WTC11 (cell line): ENCODE data around the gene SERPINB3. TPM values are rescaled to one million over a fixed set of nuclear protein-coding genes. Genes with fewer than 3 reads are reported as not detected.

Source experiments
- ATAC-seq: fragments of 200-7000 bp; cut with Tn5 transposase; 2 replicates; pipeline ENCODE4 v1.10.0; 2021; ENCODE audit warnings: mild to moderate bottlenecking, moderate library complexity
- CTCF ChIA-PET: fragments of 300-600 bp; sonication (Branson Sonifier 250); formaldehyde crosslinking; loops from one replicate; lab custom pipeline; 2021; ENCODE audit warnings: antibody characterized with exemption; lab: Charles Lee
- POLR2A ChIA-PET: fragments of 350-600 bp; sonication (Branson Sonifier 250); formaldehyde crosslinking; loops from one replicate; lab custom pipeline; 2021; ENCODE audit warnings: antibody characterized with exemption; lab: Charles Lee
- DNase-seq: peaks from one replicate; pipeline ENCODE4 v3.0.0; 2021; ENCODE audit warnings: low spot score
- H3K27ac Mint-ChIP-seq: 2 replicates; pipeline ENCODE4 v1.8.0; 2021; ENCODE audit warnings: mixed read lengths
- H3K27me3 Mint-ChIP-seq: 2 replicates; pipeline ENCODE4 v1.8.0; 2021; ENCODE audit warnings: low read depth, mild to moderate bottlenecking, moderate library complexity, mixed read lengths
- H3K36me3 Mint-ChIP-seq: 2 replicates; pipeline ENCODE4 v1.8.0; 2021; ENCODE audit warnings: mixed read lengths
- H3K4me1 Mint-ChIP-seq: 2 replicates; pipeline ENCODE4 v1.8.0; 2022; ENCODE audit warnings: mixed read lengths
- H3K4me3 Mint-ChIP-seq: 2 replicates; pipeline ENCODE4 v1.8.0; 2021; ENCODE audit warnings: mild to moderate bottlenecking, moderate library complexity, mixed read lengths
- H3K9me3 Mint-ChIP-seq: 2 replicates; pipeline ENCODE4 v1.8.0; 2021; ENCODE audit warnings: mixed read lengths
- AFF4 ChIP-seq: sonication (generic); formaldehyde crosslinking; IDR thresholded peaks from 2 replicates; pipeline ENCODE4 v1.8.1; 2023; ENCODE audit warnings: mild to moderate bottlenecking, missing genetic modification reagents, borderline replicate concordance
- AR ChIP-seq: fragments of 250-450 bp; sonication (Bioruptor Pico); IDR thresholded peaks from 2 replicates; pipeline ENCODE4 v1.9.0; 2021; ENCODE audit warnings: mild to moderate bottlenecking
- ARID4B ChIP-seq: sonication (generic); formaldehyde crosslinking; IDR thresholded peaks from 2 replicates; pipeline ENCODE4 v1.8.0; 2023; ENCODE audit warnings: missing genetic modification reagents, mild to moderate bottlenecking, borderline replicate concordance
- ATF6 ChIP-seq: sonication (generic); formaldehyde crosslinking; IDR thresholded peaks from 2 replicates; pipeline ENCODE4 v1.8.1; 2023; ENCODE audit warnings: mild to moderate bottlenecking, missing genetic modification reagents
- CTCF ChIP-seq: fragments of 200-600 bp; IDR thresholded peaks from 2 replicates; pipeline ENCODE4 v1.8.0; 2022; ENCODE audit warnings: antibody characterized with exemption
- FOXJ3 ChIP-seq: sonication (generic); formaldehyde crosslinking; IDR thresholded peaks from 2 replicates; pipeline ENCODE4 v1.9.0; 2021; ENCODE audit warnings: missing genetic modification reagents, mild to moderate bottlenecking, borderline replicate concordance
- HMGA2 ChIP-seq: fragments of 250-450 bp; sonication (Bioruptor Pico); IDR thresholded peaks from 2 replicates; pipeline ENCODE4 v1.4.0; 2021; ENCODE audit warnings: mild to moderate bottlenecking, moderate library complexity
- IRF2 ChIP-seq: sonication (generic); formaldehyde crosslinking; IDR thresholded peaks from 2 replicates; pipeline ENCODE4 v1.8.0; 2022; ENCODE audit warnings: low read depth, missing genetic modification reagents, borderline replicate concordance
- MAX ChIP-seq: sonication (generic); formaldehyde crosslinking; IDR thresholded peaks from 2 replicates; pipeline ENCODE4 v1.8.0; 2022; ENCODE audit warnings: mild to moderate bottlenecking, missing genetic modification reagents
- SMAD4 ChIP-seq: sonication (generic); formaldehyde crosslinking; IDR thresholded peaks from 2 replicates; pipeline ENCODE4 v1.8.0; 2022; ENCODE audit warnings: mild to moderate bottlenecking, missing genetic modification reagents
- TCF7 ChIP-seq: sonication (generic); formaldehyde crosslinking; IDR thresholded peaks from 2 replicates; pipeline ENCODE4 v1.8.0; 2022; ENCODE audit warnings: mild to moderate bottlenecking, low read depth, missing genetic modification reagents, moderate library complexity
- ZBTB43 ChIP-seq: sonication (generic); formaldehyde crosslinking; IDR thresholded peaks from 2 replicates; pipeline ENCODE4 v1.8.1; 2023; ENCODE audit warnings: mild to moderate bottlenecking, missing genetic modification reagents
- ZNF263 ChIP-seq: sonication (generic); formaldehyde crosslinking; IDR thresholded peaks from 2 replicates; pipeline ENCODE4 v1.8.1; 2022; ENCODE audit warnings: low read depth, mild to moderate bottlenecking, moderate library complexity, missing genetic modification reagents
- ZNF317 ChIP-seq: sonication (generic); formaldehyde crosslinking; IDR thresholded peaks from 2 replicates; pipeline ENCODE4 v1.8.1; 2023; ENCODE audit warnings: low read depth, mild to moderate bottlenecking, moderate library complexity, missing genetic modification reagents, borderline replicate concordance
- total RNA-seq: library from RNA; stranded (reverse); gene quantifications from 3 replicates; pipeline ENCODE4 v1.2.3, GENCODE V29; 2021
- TF ChIP-seq, protein P1 (sequence below): sonication (generic); formaldehyde crosslinking; IDR thresholded peaks from 2 replicates; pipeline ENCODE4 v1.8.1; 2022; ENCODE audit warnings: mild to moderate bottlenecking, missing genetic modification reagents, moderate library complexity, borderline replicate concordance
- TF ChIP-seq, protein P2 (sequence below): sonication (generic); formaldehyde crosslinking; IDR thresholded peaks from 2 replicates; pipeline ENCODE4 v1.8.1; 2022; ENCODE audit warnings: mild to moderate bottlenecking, moderate library complexity, missing genetic modification reagents
- TF ChIP-seq, protein P3 (sequence below): sonication (generic); formaldehyde crosslinking; IDR thresholded peaks from 2 replicates; pipeline ENCODE4 v1.8.0; 2023; ENCODE audit warnings: missing genetic modification reagents

SERPINB3 gene
- total RNA-seq, 1 experiment from 2014 or later, result 0.22 TPM

DNA sequence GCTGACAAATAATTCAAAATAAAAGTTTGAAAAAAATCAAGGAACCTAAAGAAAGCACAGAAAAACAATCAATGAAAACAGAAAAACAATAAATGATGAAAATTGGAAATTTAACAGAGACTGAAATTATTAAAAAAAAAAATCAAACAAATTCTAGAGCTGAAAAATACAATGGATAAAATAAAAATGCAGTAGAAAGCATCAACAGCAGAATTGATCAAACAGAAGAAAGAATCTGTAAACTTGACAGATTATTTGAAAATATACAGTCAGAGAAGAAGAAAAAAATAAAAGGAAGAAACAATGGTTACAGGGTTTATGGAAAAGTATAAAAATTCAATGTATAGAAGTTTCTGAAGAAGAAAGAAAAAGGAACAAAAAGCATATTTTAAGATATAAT, 33.9 kb downstream of the SERPINB3 start:
- no peak overlapping the region for H3K27ac Mint-ChIP-seq
- H3K9me3 Mint-ChIP-seq, result peaks cover 57% of the 10 kb centered on the region
- peaks cover 5% of the 10 kb centered on the region for H3K27me3 Mint-ChIP-seq
- H3K4me1 Mint-ChIP-seq, result no peaks in the 10 kb centered on the region
- DNase-seq (no peak), ATAC-seq (no peak)
- CTCF ChIA-PET, result no interaction called here
- no peak overlapping the region for H3K4me3 Mint-ChIP-seq
- POLR2A ChIA-PET, result no interaction called here
- H3K36me3 Mint-ChIP-seq, result peaks cover 47% of the 10 kb centered on the region
- TF ChIP-seq ATF6 (CRISPR knock-in tag) (no peak), SMAD4 (CRISPR knock-in tag) (no peak), ZBTB43 (no peak), IRF2 (CRISPR knock-in tag) (no peak), ZNF317 (no peak), CTCF (no peak), AFF4 (CRISPR knock-in tag) (no peak), MAX (CRISPR knock-in tag) (no peak), HMGA2 (no peak), TCF7 (CRISPR knock-in tag) (no peak), AR (no peak), ARID4B (no peak), FOXJ3 (CRISPR knock-in tag) (no peak), ZNF263 (CRISPR knock-in tag) (no peak)
- TF ChIP-seq, protein P1, sequence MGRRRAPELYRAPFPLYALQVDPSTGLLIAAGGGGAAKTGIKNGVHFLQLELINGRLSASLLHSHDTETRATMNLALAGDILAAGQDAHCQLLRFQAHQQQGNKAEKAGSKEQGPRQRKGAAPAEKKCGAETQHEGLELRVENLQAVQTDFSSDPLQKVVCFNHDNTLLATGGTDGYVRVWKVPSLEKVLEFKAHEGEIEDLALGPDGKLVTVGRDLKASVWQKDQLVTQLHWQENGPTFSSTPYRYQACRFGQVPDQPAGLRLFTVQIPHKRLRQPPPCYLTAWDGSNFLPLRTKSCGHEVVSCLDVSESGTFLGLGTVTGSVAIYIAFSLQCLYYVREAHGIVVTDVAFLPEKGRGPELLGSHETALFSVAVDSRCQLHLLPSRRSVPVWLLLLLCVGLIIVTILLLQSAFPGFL (CRISPR knock-in tag), result no peak
- TF ChIP-seq, protein P2, sequence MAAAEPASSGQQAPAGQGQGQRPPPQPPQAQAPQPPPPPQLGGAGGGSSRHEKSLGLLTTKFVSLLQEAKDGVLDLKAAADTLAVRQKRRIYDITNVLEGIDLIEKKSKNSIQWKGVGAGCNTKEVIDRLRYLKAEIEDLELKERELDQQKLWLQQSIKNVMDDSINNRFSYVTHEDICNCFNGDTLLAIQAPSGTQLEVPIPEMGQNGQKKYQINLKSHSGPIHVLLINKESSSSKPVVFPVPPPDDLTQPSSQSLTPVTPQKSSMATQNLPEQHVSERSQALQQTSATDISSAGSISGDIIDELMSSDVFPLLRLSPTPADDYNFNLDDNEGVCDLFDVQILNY (CRISPR knock-in tag), result no peak
- TF ChIP-seq, protein P3, sequence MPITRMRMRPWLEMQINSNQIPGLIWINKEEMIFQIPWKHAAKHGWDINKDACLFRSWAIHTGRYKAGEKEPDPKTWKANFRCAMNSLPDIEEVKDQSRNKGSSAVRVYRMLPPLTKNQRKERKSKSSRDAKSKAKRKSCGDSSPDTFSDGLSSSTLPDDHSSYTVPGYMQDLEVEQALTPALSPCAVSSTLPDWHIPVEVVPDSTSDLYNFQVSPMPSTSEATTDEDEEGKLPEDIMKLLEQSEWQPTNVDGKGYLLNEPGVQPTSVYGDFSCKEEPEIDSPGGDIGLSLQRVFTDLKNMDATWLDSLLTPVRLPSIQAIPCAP, result no peak
